NCI-H146 treated with DMSO at 0.1 percent for 48 hours (cell line): ENCODE results near the gene PIGH.
A peak's percentile ranks its signal among the peaks of the same experiment; 100 is the strongest.
"Not testable (repeated sequence)": the region's sequence is repeated elsewhere in the genome, so short reads cannot be mapped to it uniquely, and the experiment has no call there.

Source experiments
- DNase-seq: peaks from one replicate; lab custom pipeline; 2025; ENCODE audit not compliant: unreplicated experiment; lab: John Stamatoyannopoulos, UW

The PIGH gene

GRCh38 chr14:67599698-67600561 lies at the start of gene PIGH:
PIGH (minus strand) TSS chr14:67600268; CDS start chr14:67600203, 65 bp downstream.
- DNase-seq = peak; percentile 21

GRCh38 chr14:67646131-67646530 lies 46.1 kb upstream of the PIGH start:
- DNase-seq = no peak

- no peak for DNase-seq
These were observed 45.3 kb upstream of the PIGH start for GRCh38 chr14:67645414-67645813.

GRCh38 chr14:67644428-67644827 lies 44.4 kb upstream of the PIGH start:
- no peak for DNase-seq

GRCh38 chr14:67643713-67644112 lies 43.6 kb upstream of the PIGH start:
- no peak for DNase-seq

GRCh38 chr14:67641902-67642749 lies 42.1 kb upstream of the PIGH start:
- DNase-seq = no peak

GRCh38 chr14:67641480-67641879 lies 41.4 kb upstream of the PIGH start:
- no peak for DNase-seq

- DNase-seq = no peak
These were observed 38.6 kb upstream of the PIGH start for GRCh38 chr14:67638642-67639041.

GRCh38 chr14:67636361-67636919 lies 36.4 kb upstream of the PIGH start:
- DNase-seq = no peak

GRCh38 chr14:67633451-67634147 lies 33.5 kb upstream of the PIGH start:
- no peak for DNase-seq

GRCh38 chr14:67630938-67631337 lies 30.9 kb upstream of the PIGH start:
- no peak for DNase-seq

- DNase-seq = no peak
These were observed 30.1 kb upstream of the PIGH start for GRCh38 chr14:67630186-67630585.

- no peak for DNase-seq
These were observed 27.5 kb upstream of the PIGH start for GRCh38 chr14:67627519-67627918.

- DNase-seq = not testable (repeated sequence)
These were observed 26.1 kb upstream of the PIGH start for GRCh38 chr14:67626131-67626530.

- DNase-seq = no peak
These were observed 23.0 kb upstream of the PIGH start for GRCh38 chr14:67623114-67623513.

- no peak for DNase-seq
These were observed 22.6 kb upstream of the PIGH start for GRCh38 chr14:67622675-67623074.

GRCh38 chr14:67620217-67620785 lies 20.2 kb upstream of the PIGH start:
- DNase-seq = no peak

GRCh38 chr14:67619446-67620216 lies 19.6 kb upstream of the PIGH start, which contains the start of gene ARG2:
ARG2 (plus strand) TSS chr14:67619920; CDS start chr14:67619978, 58 bp downstream.
- DNase-seq = peak; percentile 91

GRCh38 chr14:67618617-67619063 lies 18.6 kb upstream of the PIGH start:
- DNase-seq = peak; percentile 9

GRCh38 chr14:67610491-67610890 lies 10.4 kb upstream of the PIGH start:
- no peak for DNase-seq
